GM18907 (cell line): ENCODE results near the gene GALNT7.

ENCODE experiments used
- ATAC-seq: cut with Tn5 transposase; IDR thresholded peaks from one replicate; pipeline ENCODE4 v1.9.1; 2021; ENCODE audit warnings: mild to moderate bottlenecking, moderate library complexity; ENCODE audit not compliant: unreplicated experiment

The GALNT7 gene

DNA sequence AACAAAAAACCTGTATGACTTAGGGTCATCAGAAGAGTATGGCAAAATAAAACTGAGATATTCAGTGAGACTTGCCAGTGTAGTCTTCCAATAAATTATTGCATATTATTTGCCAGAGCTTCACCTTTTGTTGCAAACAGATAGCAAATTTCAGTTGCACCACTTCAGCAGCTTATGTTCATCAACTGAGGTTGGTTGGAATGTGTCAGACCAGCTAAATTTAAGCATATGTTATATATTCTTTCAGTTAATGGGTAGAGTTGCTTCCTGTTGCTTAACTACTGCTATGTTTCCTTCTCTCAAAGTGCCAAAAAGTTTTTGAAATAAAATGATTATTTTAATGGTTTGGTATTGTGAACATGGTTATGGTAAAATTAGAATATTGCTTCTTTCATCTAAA lies 61.5 kb downstream of the GALNT7 start:
- ATAC-seq: peak; percentile 65

DNA sequence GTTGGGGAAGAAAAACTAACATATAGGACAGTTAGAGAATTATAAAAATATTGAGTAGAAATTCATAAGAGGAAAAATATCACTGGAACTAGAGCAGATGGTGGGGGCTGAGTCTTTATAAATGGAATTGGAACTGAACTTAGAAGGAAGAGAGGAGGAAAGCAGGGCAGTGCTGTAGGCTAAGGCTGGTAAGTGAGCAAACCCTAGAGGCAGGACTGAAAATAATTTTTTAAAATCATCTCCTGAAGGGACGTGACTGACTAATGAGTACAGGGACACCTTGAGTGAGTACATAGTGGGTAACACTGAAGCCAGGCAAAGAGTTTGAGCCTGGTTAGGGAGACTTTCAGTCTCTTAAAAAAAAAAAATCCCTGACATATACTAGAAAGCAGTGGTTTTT lies 63.3 kb downstream of the GALNT7 start:
- ATAC-seq: peak; percentile 70

DNA sequence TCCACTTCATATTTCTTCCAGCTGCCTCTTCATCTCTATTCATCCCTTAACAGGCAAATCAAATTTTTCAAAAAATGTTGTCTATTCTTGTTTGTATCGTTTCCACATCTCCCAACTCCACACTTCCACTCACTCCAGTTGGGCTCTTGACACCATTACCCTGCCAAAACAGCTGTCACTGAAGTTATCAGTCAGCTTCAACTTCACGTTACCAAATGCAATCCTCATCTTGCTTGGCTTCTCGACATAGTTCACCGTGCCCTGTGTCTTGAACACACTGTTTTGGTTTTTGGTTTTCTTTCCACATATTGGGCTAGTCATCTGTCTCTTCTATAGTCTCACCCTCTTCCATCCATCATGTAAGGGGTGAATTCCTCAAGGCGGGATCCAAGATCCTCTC lies 65.2 kb downstream of the GALNT7 start:
- ATAC-seq: no peak

DNA sequence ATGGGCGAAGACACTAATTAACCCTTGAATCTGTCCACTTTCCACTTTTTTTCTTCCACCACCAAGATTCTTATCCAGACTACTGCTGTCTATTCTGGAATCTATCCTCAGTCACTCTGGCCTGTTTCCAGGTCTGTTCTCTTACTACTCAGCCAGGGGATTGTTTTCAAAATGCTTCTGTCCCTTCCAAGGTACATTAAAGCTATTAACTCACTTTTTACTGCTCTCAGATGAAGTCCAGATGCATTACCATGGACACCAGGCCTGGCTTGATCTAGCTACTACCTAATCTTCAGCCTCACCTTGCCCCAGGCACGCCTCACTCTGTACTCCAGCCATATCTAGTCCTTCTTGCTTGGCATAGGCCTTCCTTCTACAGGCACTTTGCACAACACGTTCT lies 66.4 kb downstream of the GALNT7 start:
- no peak for ATAC-seq

DNA sequence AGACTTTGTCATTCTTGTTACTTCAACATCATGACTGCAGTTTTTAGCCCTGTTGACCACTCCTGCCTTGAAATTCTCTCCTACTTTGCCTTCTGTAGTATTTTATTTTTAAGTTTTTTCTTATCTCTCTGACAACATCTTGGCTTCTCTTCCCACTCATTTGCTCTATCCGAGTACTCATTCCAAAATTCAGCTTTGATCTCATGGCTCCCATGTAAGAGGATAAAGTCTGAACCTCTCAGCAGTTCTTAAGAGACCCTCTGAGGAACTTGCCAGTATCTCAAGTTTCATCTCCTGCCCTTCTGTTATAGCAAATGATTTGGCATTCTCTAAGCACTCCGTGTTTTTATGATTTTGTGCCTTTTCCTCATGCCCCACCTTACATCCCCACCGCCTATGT lies 67.7 kb downstream of the GALNT7 start:
- no peak for ATAC-seq

DNA sequence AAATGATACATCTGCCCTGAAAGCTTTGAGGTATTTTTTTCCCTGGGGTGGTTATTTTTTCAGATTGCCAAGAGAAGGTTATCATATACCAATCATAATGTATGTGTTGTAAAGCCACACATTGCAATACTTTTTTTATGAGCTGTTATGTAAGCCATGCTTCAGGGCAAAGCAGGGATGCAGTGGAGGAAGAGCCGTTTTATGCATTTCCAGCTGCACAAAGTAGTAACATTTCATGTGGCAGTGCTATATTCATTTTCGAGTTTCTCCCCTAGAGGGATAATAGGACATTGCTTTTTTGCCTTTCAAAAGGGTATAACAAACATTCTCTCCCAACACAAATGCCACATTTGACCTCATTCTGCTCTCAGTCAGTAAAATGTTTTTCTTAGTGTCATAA lies 68.5 kb downstream of the GALNT7 start:
- ATAC-seq: no peak

DNA sequence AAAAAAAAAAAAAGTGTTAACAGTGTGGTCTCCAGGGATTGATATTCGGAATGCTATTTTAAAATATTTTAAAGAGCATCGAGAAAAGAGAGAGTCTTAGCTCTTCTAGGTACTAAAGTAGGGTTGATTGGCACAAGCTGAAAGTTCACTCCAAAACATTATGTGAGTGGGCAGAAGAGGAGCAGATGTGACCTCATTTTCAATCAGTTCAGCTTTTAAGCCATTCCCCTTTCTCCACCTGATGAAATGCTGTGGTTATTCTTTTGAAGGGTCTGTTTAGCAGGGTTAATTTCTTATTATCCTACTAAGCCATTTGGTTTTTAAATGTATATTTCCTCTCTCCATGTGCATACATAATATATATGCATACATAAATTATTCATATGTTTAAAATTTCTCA lies 69.2 kb downstream of the GALNT7 start:
- ATAC-seq: no peak

DNA sequence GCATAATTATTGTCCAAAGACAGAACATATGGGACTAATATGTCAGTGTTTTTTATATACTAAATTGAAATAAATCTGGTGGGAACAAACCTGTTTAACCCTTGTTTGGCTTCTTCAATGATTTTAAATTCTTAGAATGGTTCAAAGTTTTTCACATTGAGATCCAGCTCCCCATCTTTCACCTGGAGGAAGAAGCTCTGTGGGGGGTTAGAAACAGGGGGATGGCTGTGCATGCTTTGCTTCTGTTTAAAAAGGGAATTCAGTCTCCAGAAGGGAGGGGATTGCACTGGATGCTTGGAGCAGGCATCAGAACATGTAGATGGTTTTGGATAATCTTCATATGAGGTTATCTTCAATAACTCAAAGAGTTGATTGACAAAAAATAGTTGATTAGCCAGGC lies 72.1 kb downstream of the GALNT7 start:
- ATAC-seq: no peak

DNA sequence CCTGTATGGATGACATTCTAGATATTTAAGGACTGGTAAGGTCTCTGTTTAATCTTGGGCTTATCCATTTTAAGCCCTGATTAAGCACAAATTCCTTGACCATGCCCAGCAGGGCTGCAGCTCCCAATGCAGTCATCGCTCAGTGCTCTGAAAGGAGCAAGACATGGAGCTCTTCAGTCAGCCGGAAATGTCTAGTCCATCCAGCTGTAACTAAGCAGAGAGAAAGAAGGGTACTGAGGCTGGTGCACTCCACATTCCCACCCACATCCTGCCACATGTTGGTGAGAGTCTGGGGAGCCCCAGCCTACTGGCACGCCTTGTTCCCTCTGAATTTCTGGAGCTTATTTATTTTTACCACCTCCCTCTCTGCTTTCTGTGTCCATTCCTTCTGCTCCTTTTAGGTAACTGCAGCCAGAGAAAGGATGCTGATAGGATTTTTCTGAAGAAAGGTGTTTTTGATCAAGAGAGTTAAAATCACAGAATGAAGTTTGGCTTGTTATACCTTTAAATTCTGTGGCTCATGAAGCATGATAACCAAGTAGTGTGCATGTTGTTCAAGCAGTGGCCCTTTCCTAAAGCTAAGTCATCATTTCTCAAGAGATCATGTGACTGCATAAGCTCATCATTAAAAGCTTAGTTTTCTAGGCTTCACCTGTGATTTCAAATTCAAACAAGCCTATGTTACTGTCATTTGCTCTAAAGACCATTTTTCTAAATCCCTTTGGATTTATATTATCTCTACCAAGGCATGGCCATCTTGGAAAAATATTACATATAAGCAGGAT lies 74.0 kb downstream of the GALNT7 start:
- ATAC-seq: no peak

DNA sequence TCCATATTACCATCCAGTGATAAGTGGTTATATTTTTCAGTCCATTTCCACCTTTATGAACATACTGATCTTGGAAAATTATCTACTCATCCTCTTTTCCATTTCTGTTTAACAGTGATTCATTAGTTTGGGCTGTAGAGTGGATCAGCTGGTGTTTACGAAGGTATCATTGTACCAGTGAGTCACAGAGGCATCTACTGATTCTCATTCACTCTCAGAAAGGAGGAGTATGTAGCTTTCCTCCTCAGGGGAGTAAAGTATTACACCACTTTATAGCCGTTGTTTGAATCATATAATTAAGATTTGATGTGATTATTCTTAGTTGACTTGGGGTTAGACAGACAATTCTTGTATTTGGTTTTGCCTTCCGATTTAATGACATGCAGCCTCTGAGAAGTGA lies 74.7 kb downstream of the GALNT7 start:
- no peak for ATAC-seq

DNA sequence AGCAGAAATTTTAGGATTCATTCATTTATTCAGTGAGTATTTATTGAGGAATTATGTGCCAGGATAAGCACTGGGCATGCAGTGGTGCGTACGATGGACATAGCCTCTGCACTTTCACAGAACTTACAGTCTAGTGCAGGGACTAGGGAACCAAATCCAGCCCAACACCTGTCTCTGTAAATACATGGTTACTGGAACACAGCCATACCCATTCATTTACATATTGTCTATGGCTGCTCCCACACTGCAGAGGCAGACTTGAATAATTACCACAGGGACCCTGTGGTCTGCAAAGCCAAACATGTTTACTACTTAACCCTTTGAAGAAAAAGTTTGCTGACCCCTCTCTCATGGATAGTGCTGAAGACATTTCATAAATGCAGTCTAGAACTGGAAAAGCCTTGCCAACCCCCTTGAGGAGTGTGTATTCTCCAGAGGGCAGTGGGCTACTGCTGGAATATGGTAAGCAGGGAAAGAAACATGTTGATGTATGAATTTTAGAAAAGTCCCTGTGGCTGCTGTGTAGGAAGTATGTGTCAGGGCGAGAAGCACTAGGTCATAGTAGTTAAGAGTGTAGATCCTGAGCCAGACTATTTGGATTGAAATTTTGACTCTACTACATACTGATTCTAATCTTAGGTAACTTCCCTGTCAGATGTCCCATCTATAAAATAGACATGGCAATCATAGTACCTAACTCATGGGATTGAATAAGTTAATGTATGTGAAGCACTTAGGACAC lies 75.5 kb downstream of the GALNT7 start:
- ATAC-seq: peak; percentile 85

DNA sequence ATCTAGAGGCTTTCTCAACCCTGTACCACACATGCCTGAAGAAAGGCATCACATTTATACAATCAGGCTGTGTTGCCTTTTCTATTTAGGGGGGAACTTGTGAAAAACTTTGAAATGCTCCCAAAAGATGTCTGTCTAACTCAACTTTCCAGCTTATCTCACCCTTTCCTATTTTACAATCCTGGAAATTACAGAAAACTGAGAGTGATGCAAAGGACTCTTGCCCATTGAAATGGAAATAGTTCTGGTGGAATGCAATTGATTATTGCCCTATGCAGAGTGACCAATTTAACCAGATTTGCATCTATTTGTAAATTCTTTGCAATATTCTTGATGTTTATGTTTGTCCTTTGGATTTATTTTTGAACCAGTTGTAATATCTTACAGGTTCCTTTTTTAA lies 77.3 kb downstream of the GALNT7 start:
- ATAC-seq: no peak

DNA sequence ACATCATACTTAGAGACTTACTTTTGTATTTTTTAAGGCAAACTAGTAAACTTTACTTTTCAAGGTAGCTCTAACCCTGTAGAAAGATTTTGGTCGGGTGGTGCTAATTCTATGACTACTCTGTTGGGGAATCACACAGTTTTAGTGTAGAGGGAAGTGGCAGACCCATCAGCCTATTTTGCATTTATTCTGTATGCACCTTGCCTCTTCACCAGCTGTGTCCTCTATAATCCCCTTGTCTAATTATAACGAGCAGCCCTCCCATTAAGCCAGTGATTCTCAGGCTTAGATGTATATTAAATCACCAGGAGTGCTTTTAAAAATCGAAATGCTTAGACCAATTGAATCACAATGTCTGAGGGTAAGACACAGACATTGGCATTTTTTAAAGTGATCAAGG lies 78.1 kb downstream of the GALNT7 start:
- peak; percentile 70 for ATAC-seq

DNA sequence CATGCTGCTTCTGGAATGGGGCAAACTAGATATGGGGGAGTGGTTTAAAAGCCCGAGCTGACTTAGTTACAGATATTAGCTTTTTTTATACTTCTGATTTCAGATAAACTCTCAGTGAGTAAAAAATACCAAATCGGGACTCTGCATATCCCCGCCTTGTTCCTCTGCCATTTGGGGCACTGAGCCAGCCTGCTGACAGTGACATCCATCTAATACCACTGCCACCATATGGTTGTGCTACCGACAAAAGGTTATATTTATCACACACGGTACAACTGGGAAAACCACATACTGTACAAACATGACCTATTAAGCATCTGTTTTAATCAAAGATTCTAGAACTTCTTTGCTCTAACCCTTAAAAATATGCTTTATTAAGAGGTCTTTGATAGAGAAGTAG lies 78.7 kb downstream of the GALNT7 start:
- ATAC-seq: no peak

DNA sequence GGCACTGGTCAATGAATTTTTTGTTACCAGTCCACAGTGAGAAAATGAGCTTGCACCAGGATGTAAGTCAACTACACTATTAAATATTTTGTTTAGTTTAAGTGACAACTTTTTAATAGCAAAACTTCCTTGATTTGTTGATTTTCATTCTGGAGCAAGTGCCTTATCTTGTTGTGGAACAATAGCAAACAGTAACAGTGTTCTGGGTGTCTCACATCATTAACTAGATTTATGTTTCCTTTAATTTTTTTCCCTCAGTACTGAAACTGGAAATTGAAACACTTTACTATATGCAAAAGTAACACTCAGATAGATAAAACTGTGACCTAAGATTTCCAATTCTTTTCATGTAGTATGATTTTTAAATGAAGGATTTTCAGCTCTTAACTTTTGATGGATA lies 80.1 kb downstream of the GALNT7 start:
- ATAC-seq: no peak

DNA sequence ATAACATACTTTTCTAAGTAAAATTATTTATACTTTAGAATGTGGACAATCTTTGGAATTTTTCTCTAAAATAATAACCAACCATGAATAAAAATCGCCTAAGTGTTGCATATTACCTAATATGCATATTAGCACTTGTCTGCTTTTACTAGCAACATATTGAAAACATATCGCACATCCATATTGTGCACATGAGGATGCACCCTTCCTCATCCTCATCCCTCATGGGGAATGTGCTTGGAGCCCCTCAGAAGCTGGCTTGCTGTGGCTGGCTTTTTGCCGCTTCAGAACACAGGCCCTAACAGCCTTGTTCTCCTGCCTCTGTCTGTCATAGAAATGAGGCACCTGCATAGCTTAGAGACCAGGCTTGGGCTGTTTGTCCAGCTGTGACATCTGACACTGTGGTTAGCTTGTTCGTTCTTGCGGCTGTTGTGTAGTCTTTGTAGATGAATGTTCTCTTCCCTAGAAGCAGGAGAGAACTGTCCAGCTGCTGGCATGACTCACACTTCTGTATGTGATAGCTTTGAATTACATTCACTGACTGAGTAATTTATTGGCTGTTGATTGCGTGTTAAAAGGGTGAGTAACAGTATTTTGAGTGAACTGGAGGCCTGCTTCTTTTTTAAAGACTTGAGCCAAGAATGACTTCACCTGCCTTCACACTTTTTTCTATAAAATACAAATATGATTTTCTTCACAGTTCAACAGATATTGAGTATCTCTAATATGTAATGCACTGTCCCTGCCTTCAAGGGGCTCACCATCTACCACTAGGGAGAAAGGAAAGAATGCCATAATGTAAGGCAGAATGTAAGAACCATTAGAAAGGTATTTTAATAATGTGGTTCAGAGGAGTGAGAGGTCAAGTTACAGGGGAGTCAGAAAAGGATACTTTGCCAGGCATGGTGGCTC lies 83.7 kb downstream of the GALNT7 start:
- ATAC-seq: peak; percentile 98

DNA sequence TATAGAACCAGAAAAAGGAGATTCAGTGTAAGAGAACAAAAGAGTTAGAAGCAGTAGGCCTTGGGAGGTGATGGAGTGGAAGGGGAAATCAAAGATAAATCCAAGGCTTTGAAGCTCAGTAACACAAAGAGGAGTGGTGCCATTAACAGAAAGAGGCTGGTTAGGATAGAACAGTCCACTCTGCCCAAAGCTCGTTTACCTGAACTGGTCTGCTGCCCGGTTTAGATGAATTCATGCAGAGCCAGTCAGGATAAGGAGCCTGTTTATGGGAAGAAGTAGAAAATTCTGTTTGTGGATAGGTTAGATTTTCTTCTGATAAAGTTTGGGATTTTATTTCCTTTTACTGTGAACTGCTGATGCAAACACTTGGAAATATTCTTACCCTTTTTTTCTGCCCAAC lies 85.0 kb downstream of the GALNT7 start:
- no peak for ATAC-seq

DNA sequence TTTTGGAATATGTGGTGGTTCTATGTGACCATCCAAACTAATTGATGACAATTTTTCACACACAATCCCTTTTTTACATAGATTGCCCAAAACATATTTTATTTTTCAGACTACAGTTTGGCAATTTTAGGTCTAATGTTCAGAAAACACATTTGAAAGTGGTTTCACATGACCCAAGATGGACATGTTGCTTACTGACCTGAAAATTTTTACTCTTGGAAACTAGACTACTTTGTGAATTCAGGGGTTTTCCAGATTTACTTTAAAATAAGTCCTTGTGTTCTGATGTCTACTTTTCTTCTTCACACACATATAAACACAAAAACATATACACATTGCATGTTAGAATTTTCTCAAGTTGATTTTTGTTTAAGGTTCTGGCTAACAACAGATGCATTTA lies 86.0 kb downstream of the GALNT7 start:
- no peak for ATAC-seq

DNA sequence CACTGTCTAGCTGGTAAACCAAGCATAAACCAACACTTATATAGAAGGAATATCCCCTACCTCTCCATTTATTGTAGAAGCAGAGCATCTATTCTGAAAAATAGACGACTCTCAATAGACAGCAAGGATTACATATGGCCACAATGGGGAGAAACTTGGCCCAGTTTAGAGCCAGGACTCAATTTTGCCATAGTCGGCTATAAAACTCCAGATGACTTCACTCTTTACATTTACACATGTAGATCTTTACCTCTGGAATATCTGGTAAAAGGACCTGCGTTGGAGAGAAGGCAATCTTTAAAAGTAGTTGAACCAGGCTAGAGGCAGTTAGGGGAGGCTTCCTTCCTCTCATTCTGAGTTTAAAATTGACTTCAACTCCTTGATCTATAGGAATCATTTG lies 88.2 kb downstream of the GALNT7 start:
- no peak for ATAC-seq

DNA sequence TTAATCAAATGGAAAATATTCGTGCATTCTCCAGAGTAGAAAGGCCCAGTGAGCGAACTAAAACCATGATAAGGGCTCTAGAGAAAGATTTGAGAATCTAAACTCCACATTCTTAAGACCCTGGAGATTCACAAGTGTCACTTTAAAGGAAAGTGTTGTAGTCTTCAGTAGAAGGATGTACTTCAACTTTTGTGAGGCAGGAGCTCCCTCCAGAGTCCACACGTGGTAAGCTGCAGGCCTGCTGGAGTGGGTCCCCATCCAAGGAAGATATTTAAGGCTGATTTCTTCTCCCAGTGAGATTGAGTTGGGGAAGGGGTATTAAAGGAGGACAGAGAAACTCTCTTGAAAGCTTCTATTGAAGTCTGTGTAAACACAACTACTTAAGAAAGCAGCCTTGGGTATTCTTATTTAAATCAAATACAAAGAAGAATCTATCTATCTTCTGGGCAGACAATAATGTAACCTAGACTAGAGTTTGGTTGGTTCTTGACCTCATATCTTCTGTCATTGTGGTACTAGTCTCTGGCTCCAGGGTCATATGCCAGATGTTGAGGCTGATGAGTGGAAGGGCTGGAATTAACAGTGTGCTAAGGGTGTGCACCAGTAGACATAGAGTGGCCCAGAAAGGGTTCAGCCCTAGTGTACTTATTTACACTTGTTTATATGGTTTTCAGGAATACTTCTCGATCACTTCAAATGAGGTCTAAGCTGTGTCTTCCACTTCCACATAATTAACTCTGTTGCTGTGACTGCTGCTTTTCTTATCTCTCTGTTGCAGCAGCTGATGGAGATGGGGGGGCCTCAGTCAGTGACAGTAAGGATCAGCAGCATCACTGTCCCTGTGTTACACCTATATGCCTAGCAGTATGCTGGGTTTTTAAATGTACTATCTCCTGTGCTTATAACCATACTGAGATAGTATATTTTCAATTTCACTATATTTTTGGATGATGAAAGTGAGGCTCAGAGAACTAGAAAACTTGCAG lies 89.4 kb downstream of the GALNT7 start:
- ATAC-seq: peak; percentile 89
